HCT116 (cell line): ENCODE data around the gene CEMP1. TPM values are rescaled to one million over a fixed set of nuclear protein-coding genes. Genes with fewer than 3 reads are reported as not detected.

Experiments
- ATAC-seq: fragments of 200-7000 bp; cut with Tn5 transposase; 2 replicates; pipeline ENCODE4 v1.9.1; 2020; ENCODE audit warnings: mild to moderate bottlenecking, moderate library complexity
- BruUV-seq: library from RNA; stranded (reverse); fragments of 400-500 nt; replicated peaks from 2 replicates; lab custom pipeline; 2021; lab: Mats Ljungman, UMichigan
- CTCF ChIA-PET: fragments of 300-600 bp; sonication (Branson Sonifier 250); formaldehyde crosslinking; loops from one replicate; lab custom pipeline; 2021; ENCODE audit warnings: antibody characterized with exemption; lab: Charles Lee
- POLR2A ChIA-PET: fragments of 300-600, 350-600 bp; sonication (Branson Sonifier 250); formaldehyde crosslinking; loops from one replicate; lab custom pipeline; 2021; ENCODE audit warnings: antibody characterized with exemption; lab: Charles Lee
- RAD21 ChIA-PET, 2 experiments: fragments of 300-600 bp; sonication (Branson Sonifier 250); formaldehyde crosslinking; loops; one replicate each; lab custom pipeline; 2023; ENCODE audit warnings: low total read pairs in 2 of 2; ENCODE audit not compliant: uncharacterized antibody in 2 of 2, unreplicated experiment in 2 of 2, low non-redundant PET in 1 of 2; lab: Charles Lee
- DNase-seq: peaks from one replicate; pipeline ENCODE4 v3.0.0-alpha.2; 2010; ENCODE audit warnings: low read depth, low spot score
- H2AFZ ChIP-seq: fragments of 200-600 bp; shearing (Covaris generic), sonication (generic); 2 replicates; pipeline ENCODE4 v1.6.1; 2017; ENCODE audit warnings: low read depth, mixed run types, mixed read lengths, antibody characterized with exemption, low read length; ENCODE audit not compliant: poor library complexity, severe bottlenecking
- H3K27ac ChIP-seq: 2 replicates; pipeline ENCODE4 v1.5.1; 2012; ENCODE audit warnings: low read depth, low read length
- H3K27me3 ChIP-seq: fragments of 200-600 bp; sonication (generic); 2 replicates; pipeline ENCODE4 v1.6.1; 2016; ENCODE audit warnings: mixed run types, low read length, mixed read lengths; ENCODE audit not compliant: insufficient read depth
- H3K36me3 ChIP-seq, 2 experiments: fragments of 200-500 bp in 1 of 2; fragments of 200-600 bp in 1 of 2; sonication (Bioruptor generic) in 1 of 2; sonication (generic) in 1 of 2; 2 replicates each; pipeline versions ENCODE4 v1.5.1 to v1.6.1; 2014 to 2016; ENCODE audit warnings: low read length in 2 of 2, inconsistent platforms in 1 of 2, mixed read lengths in 1 of 2, mixed run types in 1 of 2; ENCODE audit not compliant: insufficient read depth in 2 of 2, control insufficient read depth in 1 of 2
- H3K4me1 ChIP-seq, 2 experiments: fragments of 200-600 bp in 1 of 2; sonication (generic) in 1 of 2; 2 replicates each; pipeline versions ENCODE4 v1.5.1 to v1.6.1; 2012 to 2017; ENCODE audit warnings: low read length in 2 of 2, inconsistent platforms in 1 of 2, mild to moderate bottlenecking in 1 of 2, mixed read lengths in 1 of 2, mixed run types in 1 of 2, moderate library complexity in 1 of 2; ENCODE audit not compliant: insufficient read depth in 2 of 2, control insufficient read depth in 1 of 2
- H3K4me2 ChIP-seq: fragments of 200-600 bp; sonication (generic); 2 replicates; pipeline ENCODE4 v1.6.1; 2017; ENCODE audit warnings: mixed run types, low read length, mixed read lengths
- H3K4me3 ChIP-seq, 2 experiments: fragments of 200-600 bp in 1 of 2; sonication (generic) in 1 of 2; replicated peaks in 1 of 2; 2 replicates each; pipeline ENCODE4 v1.5.1; 2011 to 2016; ENCODE audit warnings: low read length in 2 of 2, control low read depth in 1 of 2, low read depth in 1 of 2, mild to moderate bottlenecking in 1 of 2, mixed read lengths in 1 of 2, mixed run types in 1 of 2
- H3K79me2 ChIP-seq: fragments of 200-600 bp; sonication (generic); 2 replicates; pipeline ENCODE4 v1.6.1; 2017; ENCODE audit warnings: mild to moderate bottlenecking, mixed run types, low read length, moderate library complexity, mixed read lengths; ENCODE audit not compliant: insufficient read depth
- H3K9ac ChIP-seq: fragments of 200-600 bp; sonication (generic); 2 replicates; pipeline ENCODE4 v1.6.1; 2016; ENCODE audit warnings: low read length, mixed read lengths
- H3K9me2 ChIP-seq: fragments of 200-600 bp; sonication (generic), shearing (Covaris generic); 2 replicates; pipeline ENCODE4 v1.6.1; 2017; ENCODE audit warnings: mixed run types, mild to moderate bottlenecking, moderate library complexity; ENCODE audit not compliant: insufficient read depth
- H3K9me3 ChIP-seq, 2 experiments: fragments of 200-500 bp in 1 of 2; fragments of 200-600 bp in 1 of 2; sonication (Bioruptor generic) in 1 of 2; sonication (generic) in 1 of 2; 2 replicates each; pipeline ENCODE4 v1.6.1; 2014 to 2017; ENCODE audit warnings: low read length in 2 of 2, mixed read lengths in 2 of 2, inconsistent platforms in 1 of 2, low read depth in 1 of 2, mild to moderate bottlenecking in 1 of 2, mixed run types in 1 of 2, moderate library complexity in 1 of 2; ENCODE audit not compliant: control insufficient read depth in 1 of 2, insufficient read depth in 1 of 2
- H4K20me1 ChIP-seq: fragments of 200-600 bp; sonication (generic), shearing (Covaris generic); 2 replicates; pipeline ENCODE4 v1.6.1; 2017; ENCODE audit warnings: mixed run types, mild to moderate bottlenecking, moderate library complexity; ENCODE audit not compliant: insufficient read depth
- ATF3 ChIP-seq: IDR thresholded peaks from 2 replicates; pipeline ENCODE4 v1.6.1; 2012
- CBX3 ChIP-seq: IDR thresholded peaks from 2 replicates; pipeline ENCODE4 v1.6.1; 2012; ENCODE audit warnings: low read depth
- CEBPB ChIP-seq: IDR thresholded peaks from 2 replicates; pipeline ENCODE4 v1.6.1; 2012; ENCODE audit warnings: low read depth
- ELF1 ChIP-seq: IDR thresholded peaks from 2 replicates; pipeline ENCODE4 v1.6.1; 2012; ENCODE audit warnings: low read depth, borderline replicate concordance
- FOSL1 ChIP-seq: IDR thresholded peaks from 2 replicates; pipeline ENCODE4 v1.6.1; 2012; ENCODE audit warnings: low read depth
- MAX ChIP-seq: IDR thresholded peaks from 2 replicates; pipeline ENCODE4 v1.6.1; 2012
- POLR2A ChIP-seq: IDR thresholded peaks from 2 replicates; pipeline ENCODE4 v1.7.0; 2011; ENCODE audit warnings: borderline replicate concordance; ENCODE audit not compliant: insufficient read depth, insufficient read length; ENCODE audit errors: extremely low read depth
- POLR2AphosphoS5 ChIP-seq: IDR thresholded peaks from 2 replicates; pipeline ENCODE4 v1.6.1; 2011; ENCODE audit warnings: mild to moderate bottlenecking, low read depth, low read length, moderate library complexity
- RAD21 ChIP-seq: IDR thresholded peaks from 2 replicates; pipeline ENCODE4 v1.6.1; 2012; ENCODE audit warnings: low read depth, mild to moderate bottlenecking
- REST ChIP-seq: IDR thresholded peaks from 2 replicates; pipeline ENCODE4 v1.6.1; 2012; ENCODE audit warnings: low read depth
- SIN3A ChIP-seq: IDR thresholded peaks from 2 replicates; pipeline ENCODE4 v1.6.1; 2012; ENCODE audit warnings: low read depth
- SRF ChIP-seq: IDR thresholded peaks from 2 replicates; pipeline ENCODE4 v1.6.1; 2012; ENCODE audit warnings: low read depth
- YY1 ChIP-seq: IDR thresholded peaks from 2 replicates; pipeline ENCODE4 v1.6.1; 2011; ENCODE audit warnings: low read length, low read depth, moderate library complexity, mild to moderate bottlenecking; ENCODE audit not compliant: insufficient replicate concordance; ENCODE audit errors: extremely low read depth
- ZBTB33 ChIP-seq: IDR thresholded peaks from 2 replicates; pipeline ENCODE4 v1.6.1; 2011; ENCODE audit warnings: mild to moderate bottlenecking, low read length, moderate library complexity; ENCODE audit not compliant: insufficient replicate concordance; ENCODE audit errors: extremely low read depth
- ZNF274 ChIP-seq: fragments of 200-500 bp; sonication (Bioruptor generic); IDR thresholded peaks from 2 replicates; pipeline ENCODE4 v1.6.1; 2014; ENCODE audit warnings: mild to moderate bottlenecking, low read depth, low read length, inconsistent platforms
- intact Hi-C: fragments of 100-400 bp; cut with micrococcal nuclease; formaldehyde crosslinking; loops from 2 replicates; pipeline ENCODE4 v1.10.0; 2022
- total RNA-seq: library from RNA; stranded (reverse); gene quantifications from one replicate; pipeline ENCODE4 v1.2.1, GENCODE V29; 2021; ENCODE audit not compliant: unreplicated experiment
- TF ChIP-seq, protein P1 (sequence below), 3 experiments: fragments of 200-600 bp in 1 of 3; sonication (generic) in 1 of 3; IDR thresholded peaks in 2 of 3; conservative IDR thresholded peaks in 1 of 3; 2 replicates each; pipeline ENCODE4 v1.5.1; 2012 to 2017; ENCODE audit warnings: low read depth in 2 of 3, low read length in 2 of 3, antibody characterized with exemption in 1 of 3, borderline replicate concordance in 1 of 3, control low read depth in 1 of 3, mild to moderate bottlenecking in 1 of 3, mixed read lengths in 1 of 3, mixed run types in 1 of 3, moderate library complexity in 1 of 3; ENCODE audit not compliant: insufficient read depth in 1 of 3

The CEMP1 gene
- total RNA-seq, 1 experiment from 2014 or later, result 0.32 TPM

- CTCF ChIA-PET, result no interaction called here
Observed at GRCh38 chr16:2482249-2482648, 49.0 kb downstream of the CEMP1 start.

More at GRCh38 chr16:2482249-2482648, 49.0 kb downstream of the CEMP1 start:
- H2AFZ ChIP-seq, result no peak overlapping the region
- no peaks in the 10 kb centered on the region for H3K9me3 ChIP-seq
- intact Hi-C loops, result no loop called here
- no peak overlapping the region for H3K9ac ChIP-seq
- H3K79me2 ChIP-seq, result peaks cover 24% of the 10 kb centered on the region; the same call in 1 of the 2 replicates
- H3K36me3 ChIP-seq, result no peaks in the 10 kb centered on the region
- no peak overlapping the region for H3K4me3 ChIP-seq
- POLR2A ChIA-PET, result no interaction called here
- no TSS peak for BruUV-seq
- RAD21 ChIA-PET, result no interaction called here
- no peaks in the 10 kb centered on the region for H3K4me1 ChIP-seq
- H3K27me3 ChIP-seq, result no peaks in the 10 kb centered on the region
- no peaks in the 10 kb centered on the region for H4K20me1 ChIP-seq
- ATAC-seq, result no peak
- H3K27ac ChIP-seq, result no peak overlapping the region
- DNase-seq, result no peak
- no peak overlapping the region for H3K4me2 ChIP-seq
- TF ChIP-seq SIN3A (no peak), CBX3 (no peak), ZBTB33 (no peak), REST (no peak), POLR2AphosphoS5 (no peak), ELF1 (no peak), FOSL1 (no peak), YY1 (no peak), MAX (no peak), ZNF274 (no peak), POLR2A (no peak), RAD21 (no peak), CEBPB (no peak), ATF3 (no peak), SRF (no peak)
- TF ChIP-seq, protein P1, sequence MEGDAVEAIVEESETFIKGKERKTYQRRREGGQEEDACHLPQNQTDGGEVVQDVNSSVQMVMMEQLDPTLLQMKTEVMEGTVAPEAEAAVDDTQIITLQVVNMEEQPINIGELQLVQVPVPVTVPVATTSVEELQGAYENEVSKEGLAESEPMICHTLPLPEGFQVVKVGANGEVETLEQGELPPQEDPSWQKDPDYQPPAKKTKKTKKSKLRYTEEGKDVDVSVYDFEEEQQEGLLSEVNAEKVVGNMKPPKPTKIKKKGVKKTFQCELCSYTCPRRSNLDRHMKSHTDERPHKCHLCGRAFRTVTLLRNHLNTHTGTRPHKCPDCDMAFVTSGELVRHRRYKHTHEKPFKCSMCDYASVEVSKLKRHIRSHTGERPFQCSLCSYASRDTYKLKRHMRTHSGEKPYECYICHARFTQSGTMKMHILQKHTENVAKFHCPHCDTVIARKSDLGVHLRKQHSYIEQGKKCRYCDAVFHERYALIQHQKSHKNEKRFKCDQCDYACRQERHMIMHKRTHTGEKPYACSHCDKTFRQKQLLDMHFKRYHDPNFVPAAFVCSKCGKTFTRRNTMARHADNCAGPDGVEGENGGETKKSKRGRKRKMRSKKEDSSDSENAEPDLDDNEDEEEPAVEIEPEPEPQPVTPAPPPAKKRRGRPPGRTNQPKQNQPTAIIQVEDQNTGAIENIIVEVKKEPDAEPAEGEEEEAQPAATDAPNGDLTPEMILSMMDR (IDR thresholded peaks at IDR 0.05 in 2 of 3, conservative IDR thresholded peaks at IDR 0.05 in 1 of 3; ENCODE audit: borderline replicate concordance in 1 of 3, insufficient read depth in 1 of 3, low read depth in 2 of 3, low read length in 2 of 3), result no peak
- no peaks in the 10 kb centered on the region for H3K9me2 ChIP-seq
